T-helper 17 cell (primary cell): ENCODE data around the gene ALPL. TPM values are rescaled to one million over a fixed set of nuclear protein-coding genes. Genes with fewer than 3 reads are reported as not detected.

Source experiments
- ATAC-seq: fragments of 150-1000 bp; cut with Tn5 transposase; 2 replicates; pipeline ENCODE4 v1.10.0; 2021; ENCODE audit warnings: mild to moderate bottlenecking, moderate library complexity
- DNase-seq, 3 donors: peaks; one replicate each; pipeline versions ENCODE4 v3.0.0 to v3.0.0-alpha.2; 2020 to 2021
- H3K9me3 ChIP-seq: one replicate; pipeline ENCODE4 v1.7.0; 2013; ENCODE audit warnings: low read length, mild to moderate bottlenecking; ENCODE audit not compliant: control insufficient read depth, poor library complexity, severe bottlenecking
- H3K27ac Mint-ChIP-seq: one replicate; pipeline ENCODE4 v1.8.0; 2022; ENCODE audit warnings: mild to moderate bottlenecking, moderate library complexity, mixed read lengths
- H3K27me3 Mint-ChIP-seq: one replicate; pipeline ENCODE4 v1.8.0; 2022; ENCODE audit warnings: mixed read lengths
- H3K36me3 Mint-ChIP-seq: one replicate; pipeline ENCODE4 v1.8.0; 2022; ENCODE audit warnings: low read depth, mixed read lengths
- H3K4me1 Mint-ChIP-seq: one replicate; pipeline ENCODE4 v1.8.0; 2022; ENCODE audit warnings: mild to moderate bottlenecking, mixed read lengths
- H3K4me3 Mint-ChIP-seq: one replicate; pipeline ENCODE4 v1.8.0; 2022; ENCODE audit warnings: mild to moderate bottlenecking, moderate library complexity, mixed read lengths
- total RNA-seq, 4 donors: library from RNA in 2 of 4; stranded (reverse) in 2 of 4; gene quantifications; one replicate each; pipeline ENCODE4 v1.2.3 and lab custom pipeline; 2022 to 2026

Gene ALPL
- total RNA-seq, 2 donors from 2014 or later = not detected

- no peaks in the 10 kb centered on the region for H3K9me3 ChIP-seq
- DNase-seq = no peak
- no peak overlapping the region for H3K4me3 Mint-ChIP-seq
- H3K27me3 Mint-ChIP-seq = peaks cover 40% of the 10 kb centered on the region
- H3K36me3 Mint-ChIP-seq = peaks cover 3% of the 10 kb centered on the region
- ATAC-seq = no peak
- H3K27ac Mint-ChIP-seq = no peak overlapping the region
- H3K4me1 Mint-ChIP-seq = peaks cover 4% of the 10 kb centered on the region
These were observed 63.6 kb downstream of the ALPL start for GRCh38 chr1:21572735-21573277.

- Mint-ChIP-seq H3K36me3 (peaks cover under 1% of the 10 kb centered on the region), H3K4me3 (no peak overlapping the region), H3K27ac (no peak overlapping the region), H3K4me1 (peaks cover under 1% of the 10 kb centered on the region), H3K27me3 (peaks cover 34% of the 10 kb centered on the region)
- no peaks in the 10 kb centered on the region for H3K9me3 ChIP-seq
- ATAC-seq = no peak
- no peak for DNase-seq
These were observed 64.3 kb downstream of the ALPL start for GRCh38 chr1:21573475-21573874.

GRCh38 chr1:21573971-21574465 lies 64.8 kb downstream of the ALPL start:
- Mint-ChIP-seq H3K4me3 (no peak overlapping the region), H3K4me1 (no peaks in the 10 kb centered on the region), H3K27ac (no peak overlapping the region), H3K27me3 (peaks cover 30% of the 10 kb centered on the region), H3K36me3 (no peaks in the 10 kb centered on the region)
- H3K9me3 ChIP-seq = no peaks in the 10 kb centered on the region
- ATAC-seq (no peak), DNase-seq (no peak)

- H3K4me3 Mint-ChIP-seq = no peak overlapping the region
- H3K27me3 Mint-ChIP-seq = peaks cover 30% of the 10 kb centered on the region
- H3K27ac Mint-ChIP-seq = no peak overlapping the region
- no peaks in the 10 kb centered on the region for H3K9me3 ChIP-seq
- ATAC-seq (no peak), DNase-seq (no peak)
- no peaks in the 10 kb centered on the region for H3K36me3 Mint-ChIP-seq
- H3K4me1 Mint-ChIP-seq = no peaks in the 10 kb centered on the region
These were observed 65.4 kb downstream of the ALPL start for GRCh38 chr1:21574466-21575151.

GRCh38 chr1:21575351-21575942 lies 66.2 kb downstream of the ALPL start:
- DNase-seq = no peak
- ATAC-seq = no peak
- no peaks in the 10 kb centered on the region for H3K4me1 Mint-ChIP-seq
- no peak overlapping the region for H3K4me3 Mint-ChIP-seq
- H3K9me3 ChIP-seq = no peaks in the 10 kb centered on the region
- no peak overlapping the region for H3K27ac Mint-ChIP-seq
- H3K36me3 Mint-ChIP-seq = no peaks in the 10 kb centered on the region
- H3K27me3 Mint-ChIP-seq = peaks cover 30% of the 10 kb centered on the region

GRCh38 chr1:21576031-21576797 lies 67.0 kb downstream of the ALPL start:
- no peak for ATAC-seq
- Mint-ChIP-seq H3K4me1 (no peaks in the 10 kb centered on the region), H3K27me3 (peaks cover 30% of the 10 kb centered on the region), H3K27ac (no peak overlapping the region), H3K4me3 (no peak overlapping the region), H3K36me3 (no peaks in the 10 kb centered on the region)
- no peak for DNase-seq
- H3K9me3 ChIP-seq = no peaks in the 10 kb centered on the region

GRCh38 chr1:21576798-21577187 lies 67.6 kb downstream of the ALPL start:
- ATAC-seq = no peak
- Mint-ChIP-seq H3K27me3 (peaks cover 30% of the 10 kb centered on the region), H3K36me3 (no peaks in the 10 kb centered on the region), H3K4me1 (no peaks in the 10 kb centered on the region), H3K27ac (no peak overlapping the region), H3K4me3 (no peak overlapping the region)
- H3K9me3 ChIP-seq = no peaks in the 10 kb centered on the region
- DNase-seq = no peak

- Mint-ChIP-seq H3K4me3 (no peak overlapping the region), H3K27me3 (peaks cover 34% of the 10 kb centered on the region), H3K36me3 (no peaks in the 10 kb centered on the region), H3K4me1 (no peaks in the 10 kb centered on the region), H3K27ac (no peak overlapping the region)
- DNase-seq (no peak), ATAC-seq (no peak)
- no peaks in the 10 kb centered on the region for H3K9me3 ChIP-seq
These were observed 68.1 kb downstream of the ALPL start for GRCh38 chr1:21577324-21577723.

GRCh38 chr1:21577933-21578332 lies 68.7 kb downstream of the ALPL start:
- Mint-ChIP-seq H3K4me3 (no peak overlapping the region), H3K27ac (no peak overlapping the region)

GRCh38 chr1:21579791-21580190 lies 70.6 kb downstream of the ALPL start:
- H3K27ac Mint-ChIP-seq = no peak overlapping the region
- H3K4me1 Mint-ChIP-seq = peaks cover 2% of the 10 kb centered on the region
- no peaks in the 10 kb centered on the region for H3K9me3 ChIP-seq
- peaks cover 27% of the 10 kb centered on the region for H3K27me3 Mint-ChIP-seq
- no peaks in the 10 kb centered on the region for H3K36me3 Mint-ChIP-seq
- H3K4me3 Mint-ChIP-seq = no peak overlapping the region
- DNase-seq (no peak), ATAC-seq (no peak)

More at GRCh38 chr1:21577933-21578332, 68.7 kb downstream of the ALPL start:
- peaks cover 38% of the 10 kb centered on the region for H3K27me3 Mint-ChIP-seq
- H3K36me3 Mint-ChIP-seq = no peaks in the 10 kb centered on the region
- ATAC-seq = no peak
- H3K4me1 Mint-ChIP-seq = peaks cover 1% of the 10 kb centered on the region
- DNase-seq = no peak
- H3K9me3 ChIP-seq = no peaks in the 10 kb centered on the region

- DNase-seq (no peak), ATAC-seq (no peak)
- Mint-ChIP-seq H3K36me3 (peaks cover 6% of the 10 kb centered on the region), H3K4me1 (peaks cover 5% of the 10 kb centered on the region), H3K27ac (no peak overlapping the region), H3K4me3 (no peak overlapping the region), H3K27me3 (peaks cover 44% of the 10 kb centered on the region)
- H3K9me3 ChIP-seq = no peaks in the 10 kb centered on the region
These were observed 74.9 kb downstream of the ALPL start for GRCh38 chr1:21584096-21584495.

- no peaks in the 10 kb centered on the region for H3K9me3 ChIP-seq
- DNase-seq = no peak
- Mint-ChIP-seq H3K36me3 (peaks cover 6% of the 10 kb centered on the region), H3K4me1 (peaks cover 5% of the 10 kb centered on the region), H3K27ac (no peak overlapping the region), H3K4me3 (no peak overlapping the region), H3K27me3 (peaks cover 47% of the 10 kb centered on the region)
- no peak for ATAC-seq
These were observed 75.8 kb downstream of the ALPL start for GRCh38 chr1:21585037-21585436.

GRCh38 chr1:21586222-21586621 lies 77.0 kb downstream of the ALPL start:
- Mint-ChIP-seq H3K27me3 (peaks cover 57% of the 10 kb centered on the region), H3K4me3 (no peak overlapping the region), H3K27ac (no peak overlapping the region), H3K36me3 (peaks cover 6% of the 10 kb centered on the region), H3K4me1 (peaks cover 7% of the 10 kb centered on the region)
- H3K9me3 ChIP-seq = no peaks in the 10 kb centered on the region
- no peak for ATAC-seq
- no peak for DNase-seq
